Smooth muscle cell (in vitro differentiated cells): ENCODE results near the gene TMEM63B. TPM values are rescaled to one million over a fixed set of nuclear protein-coding genes. Genes with fewer than 3 reads are reported as not detected.

Experiments
- DNase-seq: peaks from one replicate; lab custom pipeline; 2025; ENCODE audit not compliant: unreplicated experiment; lab: John Stamatoyannopoulos, UW
- H2AFZ ChIP-seq: fragments of 200-600 bp; sonication (generic); 2 replicates; pipeline ENCODE4 v1.6.0; 2016; ENCODE audit warnings: antibody characterized with exemption, low read depth, mild to moderate bottlenecking
- H3F3A ChIP-seq: fragments of 200-600 bp; sonication (generic); 2 replicates; pipeline ENCODE4 v1.6.0; 2017; ENCODE audit warnings: antibody characterized with exemption, low read depth
- H3K27ac ChIP-seq: fragments of 200-600 bp; sonication (generic); 2 replicates; pipeline ENCODE4 v1.5.1; 2016; ENCODE audit warnings: low read depth, mild to moderate bottlenecking
- H3K27me3 ChIP-seq: fragments of 200-600 bp; sonication (generic); 2 replicates; pipeline ENCODE4 v1.6.1; 2016; ENCODE audit warnings: low read depth, mild to moderate bottlenecking
- H3K36me3 ChIP-seq: fragments of 200-600 bp; sonication (generic); 2 replicates; pipeline ENCODE4 v1.5.1; 2016; ENCODE audit warnings: low read depth
- H3K4me1 ChIP-seq: fragments of 200-600 bp; sonication (generic); 2 replicates; pipeline ENCODE4 v1.5.1; 2016; ENCODE audit warnings: low read depth
- H3K4me2 ChIP-seq: fragments of 200-600 bp; sonication (generic); 2 replicates; pipeline ENCODE4 v1.6.0; 2016; ENCODE audit warnings: mild to moderate bottlenecking
- H3K4me3 ChIP-seq: fragments of 200-600 bp; sonication (generic); 2 replicates; pipeline ENCODE4 v1.5.1; 2016; ENCODE audit warnings: mild to moderate bottlenecking
- H3K79me2 ChIP-seq: fragments of 200-600 bp; sonication (generic); 2 replicates; pipeline ENCODE4 v1.6.0; 2016; ENCODE audit warnings: low read depth, mild to moderate bottlenecking
- H3K9ac ChIP-seq: fragments of 200-600 bp; sonication (generic); 2 replicates; pipeline ENCODE4 v1.6.0; 2016; ENCODE audit warnings: low read depth
- H3K9me3 ChIP-seq: fragments of 200-600 bp; sonication (generic); replicated peaks from 2 replicates; pipeline ENCODE4 v1.5.1; 2016; ENCODE audit warnings: low read depth
- H4K20me1 ChIP-seq: fragments of 200-600 bp; sonication (generic); 2 replicates; pipeline ENCODE4 v1.6.0; 2016; ENCODE audit warnings: low read depth
- CTCF ChIP-seq: fragments of 200-600 bp; sonication (generic); IDR thresholded peaks from 2 replicates; pipeline ENCODE4 v1.5.1; 2017; ENCODE audit warnings: borderline replicate concordance, mild to moderate bottlenecking, antibody characterized with exemption; ENCODE audit not compliant: insufficient read depth, poor library complexity, severe bottlenecking
- WGBS: methylation state at CpG from one replicate; pipeline ENCODE4 v1.1.7; 2016; ENCODE audit warnings: low lambda C conversion rate; 5-methylcytosine and 5-hydroxymethylcytosine counted together
- polyA plus RNA-seq: library from polyadenylated mRNA; unstranded; fragments of >200 nt; fragmentation: Nextera tagmentation; extraction: Ambion mirVana; gene quantifications from 2 replicates; pipeline ENCODE4 v1.2.1, GENCODE V29; 2016
- total RNA-seq: library from RNA; depleted of rRNA; stranded (reverse); fragments of >200 nt; gene quantifications from 2 replicates; pipeline ENCODE4 v1.2.3, GENCODE V29; 2014

TMEM63B gene
- total and polyA plus RNA-seq, 2 experiments from 2014 or later = 10.8 to 21.2 TPM

- Histone ChIP-seq H3K4me1 (peaks cover 24% of the 10 kb centered on the region), H3K79me2 (no peaks in the 10 kb centered on the region), H3F3A (peaks cover 8% of the 10 kb centered on the region), H3K36me3 (no peaks in the 10 kb centered on the region), H3K4me3 (no peak overlapping the region), H4K20me1 (no peaks in the 10 kb centered on the region), H3K4me2 (no peak overlapping the region), H2AFZ (no peak overlapping the region), H3K9me3 (no peaks in the 10 kb centered on the region), H3K9ac (no peak overlapping the region), H3K27ac (no peak overlapping the region), H3K27me3 (no peaks in the 10 kb centered on the region)
- 78% methylated on average over 3 of the region's 3 CpGs for WGBS
- no peak for TF ChIP-seq CTCF
- DNase-seq = no peak
Measured at GRCh38 chr6:44079672-44080071, 47.7 kb upstream of the TMEM63B start.

DNA sequence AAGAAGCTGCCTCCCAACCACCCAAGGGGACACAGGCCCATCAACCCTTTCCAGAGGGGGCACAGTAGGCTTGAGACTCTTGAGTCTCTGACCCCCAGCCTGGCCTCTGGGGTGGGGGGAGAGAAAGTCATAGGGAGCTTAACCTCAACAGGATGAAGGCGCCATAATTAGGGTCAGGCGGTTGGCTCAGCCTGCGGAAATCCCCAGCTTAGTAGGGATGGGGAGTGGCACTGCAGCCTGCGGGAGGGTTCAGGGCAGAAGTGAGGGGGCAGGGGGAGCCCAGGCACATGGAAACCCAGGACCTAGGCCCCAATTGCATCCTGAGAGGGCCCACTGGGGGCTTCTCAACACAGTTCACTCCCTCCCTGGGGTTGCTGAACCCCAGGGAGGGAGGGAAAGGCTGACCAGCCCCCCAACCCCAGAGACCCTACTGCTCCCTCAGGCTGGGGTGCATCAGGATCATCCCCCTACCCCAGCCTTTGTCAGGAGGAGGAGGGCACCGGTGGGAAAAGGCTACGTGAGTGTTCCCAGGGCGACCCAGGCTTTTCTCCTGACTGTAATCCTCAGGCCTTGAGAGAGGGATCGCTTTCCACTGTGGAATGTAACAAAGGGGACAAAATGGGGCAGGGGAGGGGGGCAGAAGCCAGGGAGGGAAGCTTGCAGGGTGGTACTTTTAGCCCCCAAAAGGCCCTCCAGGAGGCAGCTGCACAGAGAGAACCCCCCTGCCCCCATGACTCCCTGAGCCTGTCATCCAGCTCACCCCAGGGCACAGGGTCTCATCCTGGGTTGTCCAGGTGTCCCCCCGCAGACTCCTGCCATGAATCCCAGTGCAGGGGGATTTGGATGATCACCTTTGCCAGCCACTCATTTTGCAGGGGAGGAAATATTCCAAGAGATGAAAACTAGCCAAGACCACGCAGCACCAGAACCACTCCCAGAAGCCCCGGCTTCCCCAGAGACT, 46.5 kb upstream of the TMEM63B start:
- no peak overlapping the region for H3K4me2 ChIP-seq
- H3K36me3 ChIP-seq = no peaks in the 10 kb centered on the region
- H3K9ac ChIP-seq = no peak overlapping the region
- H3K79me2 ChIP-seq = no peaks in the 10 kb centered on the region
- TF ChIP-seq CTCF = no peak
- no peaks in the 10 kb centered on the region for H3K27me3 ChIP-seq
- H3K4me1 ChIP-seq = peaks cover 24% of the 10 kb centered on the region
- H3K27ac ChIP-seq = no peak overlapping the region
- H3F3A ChIP-seq = peaks cover 8% of the 10 kb centered on the region
- no peak for DNase-seq
- no peaks in the 10 kb centered on the region for H3K9me3 ChIP-seq
- no peaks in the 10 kb centered on the region for H4K20me1 ChIP-seq
- WGBS = 79% methylated on average over 10 of the region's 11 CpGs
- no peak overlapping the region for H2AFZ ChIP-seq
- no peak overlapping the region for H3K4me3 ChIP-seq

DNA sequence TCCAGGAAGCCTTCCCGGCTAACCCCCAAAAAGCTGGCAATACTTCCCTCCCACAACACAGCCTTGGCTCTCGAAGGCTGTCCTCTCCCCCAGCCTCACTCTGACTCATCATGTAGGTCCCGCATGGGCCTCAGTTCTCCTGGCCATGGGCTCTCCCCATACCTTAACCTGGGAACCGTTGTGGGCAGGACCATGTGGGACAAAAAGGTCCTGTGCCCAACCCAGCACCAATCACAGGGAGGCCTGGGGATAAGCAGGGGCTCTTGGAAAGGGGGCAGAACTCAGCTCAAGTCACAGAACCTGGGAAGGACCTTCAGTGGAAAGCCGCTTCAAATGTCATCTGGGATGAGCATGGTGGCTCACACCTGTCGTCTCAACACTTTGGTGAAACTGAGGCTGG, 45.6 kb upstream of the TMEM63B start:
- Histone ChIP-seq H3K9me3 (no peaks in the 10 kb centered on the region), H3K4me1 (peaks cover 17% of the 10 kb centered on the region), H3K36me3 (no peaks in the 10 kb centered on the region), H4K20me1 (no peaks in the 10 kb centered on the region), H3K9ac (no peak overlapping the region), H3F3A (peaks cover 8% of the 10 kb centered on the region), H3K4me3 (no peak overlapping the region), H3K27me3 (no peaks in the 10 kb centered on the region), H3K4me2 (no peak overlapping the region), H3K27ac (no peak overlapping the region), H3K79me2 (no peaks in the 10 kb centered on the region), H2AFZ (no peak overlapping the region)
- 88% methylated on average over 6 of the region's 6 CpGs for WGBS
- DNase-seq = no peak
- TF ChIP-seq CTCF = no peak
